Chondrocyte (in vitro differentiated cells): Measurements from ENCODE around the gene GSG1L. TPM values are rescaled to one million over a fixed set of nuclear protein-coding genes. Genes with fewer than 3 reads are reported as not detected.

Experiments used
- DNase-seq: peaks from one replicate; pipeline ENCODE4 v3.0.0; 2021; ENCODE audit warnings: mixed read lengths, low spot score
- H3K27ac Mint-ChIP-seq: one replicate; pipeline ENCODE4 v1.8.0; 2021; ENCODE audit warnings: mild to moderate bottlenecking, moderate library complexity, mixed read lengths; ENCODE audit not compliant: unreplicated experiment
- H3K27me3 Mint-ChIP-seq: 2 replicates; pipeline ENCODE4 v1.8.0; 2021; ENCODE audit warnings: low read depth, mixed read lengths
- H3K36me3 Mint-ChIP-seq: 2 replicates; pipeline ENCODE4 v1.8.0; 2021; ENCODE audit warnings: low read depth, mixed read lengths
- H3K4me1 Mint-ChIP-seq: 2 replicates; pipeline ENCODE4 v1.8.0; 2021; ENCODE audit warnings: low read depth, mild to moderate bottlenecking, mixed read lengths
- H3K4me3 Mint-ChIP-seq: one replicate; pipeline ENCODE4 v1.8.0; 2021; ENCODE audit warnings: mild to moderate bottlenecking, moderate library complexity, mixed read lengths; ENCODE audit not compliant: unreplicated experiment
- H3K9me3 Mint-ChIP-seq: 2 replicates; pipeline ENCODE4 v1.8.0; 2021; ENCODE audit warnings: low read depth, mixed read lengths
- total RNA-seq: library from RNA; stranded (reverse); gene quantifications from 3 replicates; pipeline ENCODE4 v1.2.1, GENCODE V29; 2021
- TF ChIP-seq, protein P1 (sequence below): fragments of 200-600 bp; sonication (generic); IDR thresholded peaks from 2 replicates; pipeline ENCODE4 v1.5.0; 2021; ENCODE audit warnings: antibody characterized with exemption, mild to moderate bottlenecking, moderate library complexity

GSG1L gene
- total RNA-seq, 1 donor from 2014 or later: not detected

DNA sequence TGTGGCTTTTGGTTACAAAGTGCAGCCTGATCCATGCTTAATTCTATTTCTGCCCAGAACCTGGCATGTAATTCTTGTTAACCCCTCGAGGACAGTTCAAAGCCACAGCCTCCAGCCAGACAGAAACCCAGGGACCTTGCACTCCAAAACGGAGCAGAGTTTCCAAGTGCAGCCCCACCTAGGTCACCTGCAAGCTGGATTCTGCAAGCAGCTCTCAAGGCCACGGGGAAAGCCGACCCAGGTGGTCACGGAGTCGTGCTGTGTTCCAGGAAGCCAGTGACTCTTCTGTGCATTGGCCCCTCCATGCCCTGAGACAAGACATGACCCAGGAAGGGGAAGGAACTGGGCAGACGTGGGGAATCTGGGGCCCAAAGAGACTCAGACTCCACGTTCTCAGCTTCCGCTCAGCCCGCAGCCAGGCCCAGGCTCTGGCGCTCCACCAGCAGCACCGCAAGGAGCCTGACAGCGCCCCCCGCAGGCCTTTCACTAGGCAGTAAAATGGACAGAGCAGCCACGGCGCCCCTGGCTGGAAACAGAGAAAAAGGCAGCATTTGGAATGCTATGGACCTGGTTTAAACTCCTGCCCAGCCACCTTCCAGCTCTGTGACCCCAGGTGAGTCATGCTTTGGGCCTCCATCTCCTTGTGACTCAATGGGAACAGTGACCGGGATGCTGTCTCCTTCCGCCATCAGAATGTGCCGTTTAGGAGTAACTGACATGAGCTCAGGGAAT is 27.3 kb upstream of the GSG1L start:
- Mint-ChIP-seq H3K4me1 (peaks cover 3% of the 10 kb centered on the region), H3K4me3 (no peak overlapping the region), H3K27ac (no peak overlapping the region), H3K36me3 (no peaks in the 10 kb centered on the region), H3K27me3 (no peaks in the 10 kb centered on the region), H3K9me3 (no peaks in the 10 kb centered on the region)
- TF ChIP-seq, protein P1, sequence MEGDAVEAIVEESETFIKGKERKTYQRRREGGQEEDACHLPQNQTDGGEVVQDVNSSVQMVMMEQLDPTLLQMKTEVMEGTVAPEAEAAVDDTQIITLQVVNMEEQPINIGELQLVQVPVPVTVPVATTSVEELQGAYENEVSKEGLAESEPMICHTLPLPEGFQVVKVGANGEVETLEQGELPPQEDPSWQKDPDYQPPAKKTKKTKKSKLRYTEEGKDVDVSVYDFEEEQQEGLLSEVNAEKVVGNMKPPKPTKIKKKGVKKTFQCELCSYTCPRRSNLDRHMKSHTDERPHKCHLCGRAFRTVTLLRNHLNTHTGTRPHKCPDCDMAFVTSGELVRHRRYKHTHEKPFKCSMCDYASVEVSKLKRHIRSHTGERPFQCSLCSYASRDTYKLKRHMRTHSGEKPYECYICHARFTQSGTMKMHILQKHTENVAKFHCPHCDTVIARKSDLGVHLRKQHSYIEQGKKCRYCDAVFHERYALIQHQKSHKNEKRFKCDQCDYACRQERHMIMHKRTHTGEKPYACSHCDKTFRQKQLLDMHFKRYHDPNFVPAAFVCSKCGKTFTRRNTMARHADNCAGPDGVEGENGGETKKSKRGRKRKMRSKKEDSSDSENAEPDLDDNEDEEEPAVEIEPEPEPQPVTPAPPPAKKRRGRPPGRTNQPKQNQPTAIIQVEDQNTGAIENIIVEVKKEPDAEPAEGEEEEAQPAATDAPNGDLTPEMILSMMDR: peak; percentile 48
- peak; percentile 60 for DNase-seq

- Mint-ChIP-seq H3K4me1 (peaks cover 3% of the 10 kb centered on the region), H3K36me3 (no peaks in the 10 kb centered on the region), H3K9me3 (no peaks in the 10 kb centered on the region), H3K27ac (no peak overlapping the region), H3K4me3 (no peak overlapping the region), H3K27me3 (no peaks in the 10 kb centered on the region)
- DNase-seq: no peak
- TF ChIP-seq, protein P1: no peak
Observed at GRCh38 chr16:28089992-28090365, 26.5 kb upstream of the GSG1L start.

DNA sequence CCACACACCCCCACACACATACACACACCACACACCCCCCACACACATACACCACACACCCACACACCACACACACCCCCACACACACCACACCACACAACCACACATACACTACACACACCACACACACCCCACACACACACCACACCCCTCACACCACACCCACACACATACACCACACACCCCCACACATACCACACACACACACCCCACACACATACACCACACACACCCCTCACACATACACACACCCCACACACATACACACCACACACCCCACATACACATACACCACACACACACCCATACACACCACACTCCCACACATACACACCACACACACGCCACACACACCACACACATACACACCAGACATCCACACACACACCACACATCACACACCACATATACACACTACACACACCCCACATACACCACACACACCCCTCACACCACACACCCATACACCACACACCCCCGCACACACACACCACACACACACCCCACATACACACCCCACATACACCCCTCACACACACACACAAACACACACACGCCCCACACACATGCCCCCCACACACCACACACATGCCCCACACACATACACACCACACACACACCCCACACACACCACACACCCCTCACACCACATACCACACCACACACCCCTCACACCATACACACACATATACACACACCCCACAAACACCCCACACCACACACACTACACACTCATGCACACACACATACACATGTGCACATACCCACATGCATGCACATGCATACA is 25.9 kb upstream of the GSG1L start:
- H3K4me3 Mint-ChIP-seq: no peak overlapping the region
- H3K36me3 Mint-ChIP-seq: no peaks in the 10 kb centered on the region
- H3K4me1 Mint-ChIP-seq: peaks cover 3% of the 10 kb centered on the region
- H3K27ac Mint-ChIP-seq: no peak overlapping the region
- no peaks in the 10 kb centered on the region for H3K27me3 Mint-ChIP-seq
- no peaks in the 10 kb centered on the region for H3K9me3 Mint-ChIP-seq
- TF ChIP-seq, protein P1: no peak
- peak; percentile 69 for DNase-seq

DNA sequence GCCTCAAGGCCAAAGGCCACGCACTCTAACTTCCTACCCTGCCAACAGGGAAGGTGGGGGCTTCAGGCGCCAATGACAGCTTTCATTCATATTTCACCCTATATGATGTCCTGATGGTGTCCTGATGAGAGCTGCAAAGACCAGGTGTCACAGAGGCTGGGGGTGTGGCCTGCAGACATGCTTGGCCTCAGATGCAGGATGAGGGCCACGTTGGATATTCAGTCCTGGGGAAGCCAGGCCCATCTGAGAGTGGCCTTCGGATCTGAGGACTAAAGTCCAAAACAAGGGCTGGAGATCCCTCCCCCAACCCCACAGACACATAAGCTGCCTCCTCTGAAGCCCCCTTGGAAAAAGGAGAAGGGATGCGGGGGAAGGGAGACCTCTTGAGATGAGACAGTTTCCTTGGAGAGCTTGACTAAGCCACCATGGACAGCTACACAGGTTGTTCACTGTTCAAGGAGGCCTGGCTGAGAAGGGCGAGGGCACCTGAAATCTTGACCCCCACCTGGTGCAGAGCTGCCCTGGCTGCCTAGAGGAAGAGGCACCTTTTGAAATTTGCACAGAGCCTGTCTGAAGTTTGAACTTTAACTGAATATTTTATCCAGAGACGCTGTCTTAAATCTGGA is 24.3 kb upstream of the GSG1L start:
- TF ChIP-seq, protein P1: no peak
- Mint-ChIP-seq H3K27ac (no peak overlapping the region), H3K4me3 (no peak overlapping the region), H3K9me3 (no peaks in the 10 kb centered on the region), H3K27me3 (no peaks in the 10 kb centered on the region), H3K4me1 (peaks cover under 1% of the 10 kb centered on the region), H3K36me3 (no peaks in the 10 kb centered on the region)
- no peak for DNase-seq

- Mint-ChIP-seq H3K4me3 (no peak overlapping the region), H3K27me3 (no peaks in the 10 kb centered on the region), H3K4me1 (no peaks in the 10 kb centered on the region), H3K36me3 (no peaks in the 10 kb centered on the region), H3K9me3 (no peaks in the 10 kb centered on the region), H3K27ac (no peak overlapping the region)
- TF ChIP-seq, protein P1: no peak
- no peak for DNase-seq
Observed at GRCh38 chr16:28087140-28087660, 23.7 kb upstream of the GSG1L start.
